ENCODE measurements around the gene PRADC1.

PRADC1 gene

DNA sequence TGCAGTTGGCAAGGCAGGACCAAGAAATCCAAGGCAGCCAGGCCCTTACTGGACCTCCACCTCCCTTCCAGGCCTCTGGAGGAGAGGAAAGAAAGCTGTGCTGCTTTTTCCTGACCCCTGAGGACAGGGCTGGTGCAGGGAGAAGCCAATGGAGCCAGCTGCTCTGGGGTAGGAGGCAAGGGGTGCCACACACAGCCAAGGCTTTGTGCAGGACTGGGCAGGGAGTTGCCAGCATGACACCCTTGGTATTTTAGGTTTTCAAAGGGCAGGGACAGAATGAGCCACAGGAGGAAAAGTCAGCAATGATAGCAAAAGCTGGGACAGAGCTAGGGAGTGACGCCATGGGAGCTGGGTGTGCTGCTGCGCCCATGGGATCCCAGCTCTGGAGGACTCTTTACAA is 24.0 kb upstream of the PRADC1 start:
- DNase-seq (ENCODE audit: low read depth, low spot score), result no peak
- ChIA-PET POLR2A (interaction anchor here (1.0 kb wide), 1 partner anchor 23 kb away, joined by 4 read pairs; the partner anchor contains the start of gene CCT7), CTCF (interaction anchor here (0.8 to 1.1 kb wide), 2 partner anchors 172 to 364 kb away, joined by 3 read pairs; no protein-coding TSS in a partner anchor)
- no peak overlapping the region for H3K4me3 ChIP-seq (ENCODE audit: low read depth, low read length)
- TF ChIP-seq, protein P1, sequence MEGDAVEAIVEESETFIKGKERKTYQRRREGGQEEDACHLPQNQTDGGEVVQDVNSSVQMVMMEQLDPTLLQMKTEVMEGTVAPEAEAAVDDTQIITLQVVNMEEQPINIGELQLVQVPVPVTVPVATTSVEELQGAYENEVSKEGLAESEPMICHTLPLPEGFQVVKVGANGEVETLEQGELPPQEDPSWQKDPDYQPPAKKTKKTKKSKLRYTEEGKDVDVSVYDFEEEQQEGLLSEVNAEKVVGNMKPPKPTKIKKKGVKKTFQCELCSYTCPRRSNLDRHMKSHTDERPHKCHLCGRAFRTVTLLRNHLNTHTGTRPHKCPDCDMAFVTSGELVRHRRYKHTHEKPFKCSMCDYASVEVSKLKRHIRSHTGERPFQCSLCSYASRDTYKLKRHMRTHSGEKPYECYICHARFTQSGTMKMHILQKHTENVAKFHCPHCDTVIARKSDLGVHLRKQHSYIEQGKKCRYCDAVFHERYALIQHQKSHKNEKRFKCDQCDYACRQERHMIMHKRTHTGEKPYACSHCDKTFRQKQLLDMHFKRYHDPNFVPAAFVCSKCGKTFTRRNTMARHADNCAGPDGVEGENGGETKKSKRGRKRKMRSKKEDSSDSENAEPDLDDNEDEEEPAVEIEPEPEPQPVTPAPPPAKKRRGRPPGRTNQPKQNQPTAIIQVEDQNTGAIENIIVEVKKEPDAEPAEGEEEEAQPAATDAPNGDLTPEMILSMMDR (IDR thresholded peaks at IDR 0.05; ENCODE audit: insufficient read depth, low read length, missing control alignments), result no peak

DNA sequence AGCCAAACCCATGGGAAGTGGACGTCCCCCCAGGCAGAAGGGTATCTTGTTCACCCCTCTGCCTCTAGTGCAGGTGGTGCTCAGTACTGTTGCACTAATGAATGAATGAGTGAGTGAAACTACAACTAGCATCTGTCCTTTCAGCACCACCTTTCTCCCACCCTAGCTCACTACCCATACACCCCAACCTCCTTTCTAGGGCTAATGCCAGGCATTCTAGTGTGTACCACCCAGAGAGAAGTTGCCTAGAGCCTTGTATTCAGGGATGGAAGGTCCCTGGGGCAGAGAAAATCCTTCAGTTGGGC is 23.5 kb upstream of the PRADC1 start:
- TF ChIP-seq, protein P1 (IDR thresholded peaks at IDR 0.05; ENCODE audit: insufficient read depth, low read length, missing control alignments), result no peak
- ChIA-PET CTCF (interaction anchor here (0.8 to 1.1 kb wide), 2 partner anchors 171 to 363 kb away, joined by 3 read pairs; no protein-coding TSS in a partner anchor), POLR2A (interaction anchor here (1.0 kb wide), 1 partner anchor 22 kb away, joined by 4 read pairs; the partner anchor contains the start of gene CCT7)
- H3K4me3 ChIP-seq (ENCODE audit: low read depth, low read length), result no peak overlapping the region
- no peak for DNase-seq (ENCODE audit: low read depth, low spot score)

DNA sequence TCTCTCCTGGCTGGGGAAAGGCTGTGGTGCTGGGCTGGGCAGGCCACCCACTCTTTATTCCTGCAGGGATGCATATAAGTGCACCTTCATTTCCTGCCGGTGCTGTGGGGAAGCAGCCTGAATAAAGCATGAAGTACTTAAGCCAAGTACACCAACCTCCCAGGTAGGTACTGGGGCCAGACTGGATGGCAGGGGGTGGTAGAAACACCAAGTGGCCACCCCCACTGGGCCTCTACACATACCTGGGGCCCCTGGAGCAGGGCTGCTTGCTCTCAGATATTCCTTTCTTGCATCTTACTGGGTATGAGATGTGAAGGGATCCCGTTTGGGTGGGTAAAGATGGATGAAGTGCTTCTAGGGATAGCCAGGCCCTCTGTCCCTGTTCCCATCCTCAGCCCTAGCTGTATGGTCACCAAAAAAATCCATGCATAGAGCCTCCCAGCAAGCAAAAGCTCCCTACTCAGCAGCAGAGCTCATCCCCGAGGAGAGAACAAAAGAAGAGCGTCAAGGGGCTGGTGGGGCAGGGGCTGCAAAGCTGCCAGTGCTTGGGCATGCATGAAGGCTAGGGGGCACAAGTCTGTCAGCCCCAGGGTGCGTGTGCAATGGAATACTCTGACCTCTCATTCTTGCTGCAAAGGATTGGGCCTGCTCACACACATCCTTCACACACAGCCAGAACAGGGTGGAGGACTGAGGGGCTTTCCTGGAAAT is 23.0 kb upstream of the PRADC1 start:
- TF ChIP-seq, protein P1 (IDR thresholded peaks at IDR 0.05; ENCODE audit: insufficient read depth, low read length, missing control alignments), result no peak
- POLR2A ChIA-PET, result no interaction called here
- CTCF ChIA-PET, result interaction anchor here (1.0 kb wide), 1 partner anchor 11 kb away, joined by 3 read pairs; no protein-coding TSS in a partner anchor
- no peak overlapping the region for H3K4me3 ChIP-seq (ENCODE audit: low read depth, low read length)
- DNase-seq (ENCODE audit: low read depth, low spot score), result no peak

DNA sequence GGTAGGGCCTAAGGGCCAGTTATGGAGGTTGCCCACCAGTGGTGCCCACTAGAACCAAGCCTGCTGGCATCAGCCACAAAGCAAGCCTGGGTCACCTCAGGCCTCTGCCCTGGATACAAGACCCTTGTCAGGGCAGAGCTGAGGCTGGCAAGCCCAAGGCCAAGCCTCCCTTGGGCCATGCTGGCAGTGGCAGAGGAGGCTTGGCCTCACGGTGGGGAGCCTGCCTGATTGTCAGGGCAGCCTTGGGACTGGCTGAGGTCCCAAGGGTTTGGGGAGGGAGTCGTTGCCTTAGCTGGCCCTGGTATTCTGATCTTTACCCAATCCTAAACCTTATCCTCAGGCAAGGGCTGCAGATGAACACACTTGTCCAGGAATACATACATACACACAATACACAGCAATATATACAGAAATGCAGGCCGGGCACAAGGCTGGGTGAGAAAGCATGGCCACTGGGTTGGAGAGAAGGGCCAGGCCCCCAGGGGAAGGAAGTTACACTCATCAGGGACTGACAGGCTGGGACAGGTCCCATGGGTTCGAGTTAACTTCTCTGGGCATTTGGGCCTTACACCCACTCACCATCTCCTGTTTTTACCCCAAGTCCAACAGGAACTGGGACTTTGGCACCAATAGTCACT is 22.1 kb upstream of the PRADC1 start:
- DNase-seq (ENCODE audit: low read depth, low spot score), result no peak
- TF ChIP-seq, protein P1 (IDR thresholded peaks at IDR 0.05; ENCODE audit: insufficient read depth, low read length, missing control alignments), result no peak
- CTCF ChIA-PET, result interaction anchor here (1.0 kb wide), 1 partner anchor 10 kb away, joined by 3 read pairs; no protein-coding TSS in a partner anchor
- H3K4me3 ChIP-seq (ENCODE audit: low read depth, low read length), result no peak overlapping the region
- POLR2A ChIA-PET, result no interaction called here

DNA sequence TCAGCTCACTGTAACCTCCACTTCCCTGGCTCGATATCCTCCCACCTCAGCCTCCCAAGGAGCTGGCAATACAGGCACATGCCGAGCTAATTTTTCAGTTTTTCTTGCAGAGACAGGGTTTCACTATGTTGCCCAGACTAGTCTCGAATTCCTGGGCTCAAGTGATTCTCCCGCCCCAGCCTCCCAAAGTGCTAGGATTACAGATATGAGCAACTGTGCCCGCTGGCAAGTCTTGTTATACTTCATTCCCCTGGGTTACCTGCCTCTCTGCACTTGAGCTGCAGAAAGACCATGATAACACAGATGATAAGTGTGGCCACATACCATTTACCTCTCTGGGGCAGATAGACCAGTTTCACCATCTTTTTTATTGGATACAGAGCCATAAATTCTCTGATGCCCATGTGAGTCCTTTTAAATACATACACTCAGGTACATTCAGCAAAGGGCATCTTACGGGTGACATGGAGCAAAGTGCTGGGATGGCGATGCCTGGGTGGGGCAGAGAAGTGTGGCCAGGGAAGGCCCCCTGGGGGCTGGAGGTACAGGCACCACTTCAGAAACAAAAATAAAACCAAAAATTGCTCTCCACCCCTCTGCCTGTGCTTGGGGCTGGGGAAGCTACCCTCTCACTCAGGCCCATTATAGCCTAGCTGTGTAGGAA is 21.4 kb upstream of the PRADC1 start:
- DNase-seq (ENCODE audit: low read depth, low spot score), result no peak
- H3K4me3 ChIP-seq (ENCODE audit: low read depth, low read length), result no peak overlapping the region
- ChIA-PET POLR2A (interaction anchor here (0.9 to 1.2 kb wide), 2 partner anchors 9 to 20 kb away, joined by 3 to 4 read pairs; partner anchors contain the start of gene CCT7), CTCF (interaction anchor here (1.3 kb wide), 1 partner anchor 42 kb away, joined by 4 read pairs; no protein-coding TSS in a partner anchor)
- TF ChIP-seq, protein P1 (IDR thresholded peaks at IDR 0.05; ENCODE audit: insufficient read depth, low read length, missing control alignments), result no peak

All from AG04449 (cell line).